ENCODE measurements around the gene CFAP53. TPM values are rescaled to one million over a fixed set of nuclear protein-coding genes. Genes with fewer than 3 reads are reported as not detected.

The CFAP53 gene
- total and polyA plus RNA-seq, 2 of the 13 experiments (the other 11 are each of a cell fraction or from before 2014, with no cell fraction given), result 0.05 to 0.07 TPM

GRCh38 chr18:50287441-50288347 lies 21.4 kb upstream of the CFAP53 start, which contains the start of gene CXXC1 (continued):
- TF ChIP-seq, protein P1, sequence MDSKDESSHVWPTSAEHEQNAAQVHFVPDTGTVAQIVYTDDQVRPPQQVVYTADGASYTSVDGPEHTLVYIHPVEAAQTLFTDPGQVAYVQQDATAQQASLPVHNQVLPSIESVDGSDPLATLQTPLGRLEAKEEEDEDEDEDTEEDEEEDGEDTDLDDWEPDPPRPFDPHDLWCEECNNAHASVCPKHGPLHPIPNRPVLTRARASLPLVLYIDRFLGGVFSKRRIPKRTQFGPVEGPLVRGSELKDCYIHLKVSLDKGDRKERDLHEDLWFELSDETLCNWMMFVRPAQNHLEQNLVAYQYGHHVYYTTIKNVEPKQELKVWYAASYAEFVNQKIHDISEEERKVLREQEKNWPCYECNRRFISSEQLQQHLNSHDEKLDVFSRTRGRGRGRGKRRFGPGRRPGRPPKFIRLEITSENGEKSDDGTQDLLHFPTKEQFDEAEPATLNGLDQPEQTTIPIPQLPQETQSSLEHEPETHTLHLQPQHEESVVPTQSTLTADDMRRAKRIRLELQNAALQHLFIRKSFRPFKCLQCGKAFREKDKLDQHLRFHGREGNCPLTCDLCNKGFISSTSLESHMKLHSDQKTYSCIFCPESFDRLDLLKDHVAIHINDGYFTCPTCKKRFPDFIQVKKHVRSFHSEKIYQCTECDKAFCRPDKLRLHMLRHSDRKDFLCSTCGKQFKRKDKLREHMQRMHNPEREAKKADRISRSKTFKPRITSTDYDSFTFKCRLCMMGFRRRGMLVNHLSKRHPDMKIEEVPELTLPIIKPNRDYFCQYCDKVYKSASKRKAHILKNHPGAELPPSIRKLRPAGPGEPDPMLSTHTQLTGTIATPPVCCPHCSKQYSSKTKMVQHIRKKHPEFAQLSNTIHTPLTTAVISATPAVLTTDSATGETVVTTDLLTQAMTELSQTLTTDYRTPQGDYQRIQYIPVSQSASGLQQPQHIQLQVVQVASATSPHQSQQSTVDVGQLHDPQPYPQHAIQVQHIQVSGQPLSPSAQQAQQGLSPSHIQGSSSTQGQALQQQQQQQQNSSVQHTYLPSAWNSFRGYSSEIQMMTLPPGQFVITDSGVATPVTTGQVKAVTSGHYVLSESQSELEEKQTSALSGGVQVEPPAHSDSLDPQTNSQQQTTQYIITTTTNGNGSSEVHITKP (CRISPR knock-in tag; IDR thresholded peaks at IDR 0.05; ENCODE audit: low read depth), result peak; percentile 72; the same call in 1 of the 2 replicates
- TF ChIP-seq, protein P2, sequence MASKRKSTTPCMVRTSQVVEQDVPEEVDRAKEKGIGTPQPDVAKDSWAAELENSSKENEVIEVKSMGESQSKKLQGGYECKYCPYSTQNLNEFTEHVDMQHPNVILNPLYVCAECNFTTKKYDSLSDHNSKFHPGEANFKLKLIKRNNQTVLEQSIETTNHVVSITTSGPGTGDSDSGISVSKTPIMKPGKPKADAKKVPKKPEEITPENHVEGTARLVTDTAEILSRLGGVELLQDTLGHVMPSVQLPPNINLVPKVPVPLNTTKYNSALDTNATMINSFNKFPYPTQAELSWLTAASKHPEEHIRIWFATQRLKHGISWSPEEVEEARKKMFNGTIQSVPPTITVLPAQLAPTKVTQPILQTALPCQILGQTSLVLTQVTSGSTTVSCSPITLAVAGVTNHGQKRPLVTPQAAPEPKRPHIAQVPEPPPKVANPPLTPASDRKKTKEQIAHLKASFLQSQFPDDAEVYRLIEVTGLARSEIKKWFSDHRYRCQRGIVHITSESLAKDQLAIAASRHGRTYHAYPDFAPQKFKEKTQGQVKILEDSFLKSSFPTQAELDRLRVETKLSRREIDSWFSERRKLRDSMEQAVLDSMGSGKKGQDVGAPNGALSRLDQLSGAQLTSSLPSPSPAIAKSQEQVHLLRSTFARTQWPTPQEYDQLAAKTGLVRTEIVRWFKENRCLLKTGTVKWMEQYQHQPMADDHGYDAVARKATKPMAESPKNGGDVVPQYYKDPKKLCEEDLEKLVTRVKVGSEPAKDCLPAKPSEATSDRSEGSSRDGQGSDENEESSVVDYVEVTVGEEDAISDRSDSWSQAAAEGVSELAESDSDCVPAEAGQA (IDR thresholded peaks at IDR 0.05; ENCODE audit: low read depth), result peak; percentile 89
- TF ChIP-seq, protein P2 (CRISPR knock-in tag; IDR thresholded peaks at IDR 0.05; ENCODE audit: borderline replicate concordance), result no peak
- TF ChIP-seq ZNF260 (CRISPR knock-in tag; IDR thresholded peaks at IDR 0.05; ENCODE audit: borderline replicate concordance, low read depth) (no peak), CHCHD3 (CRISPR knock-in tag; IDR thresholded peaks at IDR 0.05) (no peak), HDAC1 (CRISPR knock-in tag; IDR thresholded peaks at IDR 0.05) (peak; percentile 86), MLLT10 (CRISPR knock-in tag; IDR thresholded peaks at IDR 0.05) (no peak), ZNF772 (CRISPR knock-in tag; IDR thresholded peaks at IDR 0.05) (no peak; the same call in 1 of the 2 replicates), KAT8 (CRISPR knock-in tag; IDR thresholded peaks at IDR 0.05) (peak; percentile 94)
- TF ChIP-seq, protein P3, sequence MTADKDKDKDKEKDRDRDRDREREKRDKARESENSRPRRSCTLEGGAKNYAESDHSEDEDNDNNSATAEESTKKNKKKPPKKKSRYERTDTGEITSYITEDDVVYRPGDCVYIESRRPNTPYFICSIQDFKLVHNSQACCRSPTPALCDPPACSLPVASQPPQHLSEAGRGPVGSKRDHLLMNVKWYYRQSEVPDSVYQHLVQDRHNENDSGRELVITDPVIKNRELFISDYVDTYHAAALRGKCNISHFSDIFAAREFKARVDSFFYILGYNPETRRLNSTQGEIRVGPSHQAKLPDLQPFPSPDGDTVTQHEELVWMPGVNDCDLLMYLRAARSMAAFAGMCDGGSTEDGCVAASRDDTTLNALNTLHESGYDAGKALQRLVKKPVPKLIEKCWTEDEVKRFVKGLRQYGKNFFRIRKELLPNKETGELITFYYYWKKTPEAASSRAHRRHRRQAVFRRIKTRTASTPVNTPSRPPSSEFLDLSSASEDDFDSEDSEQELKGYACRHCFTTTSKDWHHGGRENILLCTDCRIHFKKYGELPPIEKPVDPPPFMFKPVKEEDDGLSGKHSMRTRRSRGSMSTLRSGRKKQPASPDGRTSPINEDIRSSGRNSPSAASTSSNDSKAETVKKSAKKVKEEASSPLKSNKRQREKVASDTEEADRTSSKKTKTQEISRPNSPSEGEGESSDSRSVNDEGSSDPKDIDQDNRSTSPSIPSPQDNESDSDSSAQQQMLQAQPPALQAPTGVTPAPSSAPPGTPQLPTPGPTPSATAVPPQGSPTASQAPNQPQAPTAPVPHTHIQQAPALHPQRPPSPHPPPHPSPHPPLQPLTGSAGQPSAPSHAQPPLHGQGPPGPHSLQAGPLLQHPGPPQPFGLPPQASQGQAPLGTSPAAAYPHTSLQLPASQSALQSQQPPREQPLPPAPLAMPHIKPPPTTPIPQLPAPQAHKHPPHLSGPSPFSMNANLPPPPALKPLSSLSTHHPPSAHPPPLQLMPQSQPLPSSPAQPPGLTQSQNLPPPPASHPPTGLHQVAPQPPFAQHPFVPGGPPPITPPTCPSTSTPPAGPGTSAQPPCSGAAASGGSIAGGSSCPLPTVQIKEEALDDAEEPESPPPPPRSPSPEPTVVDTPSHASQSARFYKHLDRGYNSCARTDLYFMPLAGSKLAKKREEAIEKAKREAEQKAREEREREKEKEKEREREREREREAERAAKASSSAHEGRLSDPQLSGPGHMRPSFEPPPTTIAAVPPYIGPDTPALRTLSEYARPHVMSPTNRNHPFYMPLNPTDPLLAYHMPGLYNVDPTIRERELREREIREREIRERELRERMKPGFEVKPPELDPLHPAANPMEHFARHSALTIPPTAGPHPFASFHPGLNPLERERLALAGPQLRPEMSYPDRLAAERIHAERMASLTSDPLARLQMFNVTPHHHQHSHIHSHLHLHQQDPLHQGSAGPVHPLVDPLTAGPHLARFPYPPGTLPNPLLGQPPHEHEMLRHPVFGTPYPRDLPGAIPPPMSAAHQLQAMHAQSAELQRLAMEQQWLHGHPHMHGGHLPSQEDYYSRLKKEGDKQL (CRISPR knock-in tag; IDR thresholded peaks at IDR 0.05; ENCODE audit: low read depth), result no peak
- TF ChIP-seq, protein P4, sequence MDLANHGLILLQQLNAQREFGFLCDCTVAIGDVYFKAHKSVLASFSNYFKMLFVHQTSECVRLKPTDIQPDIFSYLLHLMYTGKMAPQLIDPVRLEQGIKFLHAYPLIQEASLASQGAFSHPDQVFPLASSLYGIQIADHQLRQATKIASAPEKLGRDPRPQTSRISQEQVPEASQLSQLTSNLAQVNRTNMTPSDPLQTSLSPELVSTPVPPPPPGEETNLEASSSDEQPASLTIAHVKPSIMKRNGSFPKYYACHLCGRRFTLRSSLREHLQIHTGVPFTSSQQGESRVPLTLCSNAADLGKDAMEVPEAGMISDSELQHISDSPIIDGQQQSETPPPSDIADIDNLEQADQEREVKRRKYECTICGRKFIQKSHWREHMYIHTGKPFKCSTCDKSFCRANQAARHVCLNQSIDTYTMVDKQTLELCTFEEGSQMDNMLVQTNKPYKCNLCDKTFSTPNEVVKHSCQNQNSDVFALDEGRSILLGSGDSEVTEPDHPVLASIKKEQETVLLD (CRISPR knock-in tag; IDR thresholded peaks at IDR 0.05; ENCODE audit: low read depth), result no peak
